T-helper 9 cell (primary cell): ENCODE data around the gene SERINC5.
"Not testable (repeated sequence)": the region's sequence is repeated elsewhere in the genome, so short reads cannot be mapped to it uniquely, and the experiment has no call there.

ENCODE experiments used
- DNase-seq: peaks from one replicate; pipeline ENCODE4 v3.0.0-alpha.2; 2020

Gene SERINC5

GRCh38 chr5:80091792-80092192 lies 164.1 kb downstream of the SERINC5 start:
- DNase-seq = not testable (repeated sequence)

DNA sequence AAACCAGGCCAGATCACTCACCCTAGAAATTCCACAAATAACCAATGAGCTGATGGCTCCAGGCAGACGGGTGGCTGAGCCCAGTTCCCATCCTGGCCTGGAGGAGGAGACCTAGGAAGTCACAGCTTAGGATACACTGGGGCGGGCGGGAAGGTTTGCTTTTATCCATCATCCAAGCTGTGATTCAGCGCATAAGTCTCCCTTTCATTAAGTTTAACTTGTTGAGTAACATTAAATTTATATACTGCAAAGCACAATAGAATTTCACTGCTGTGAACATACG lies 165.0 kb downstream of the SERINC5 start:
- no peak for DNase-seq

- DNase-seq = no peak
Observed at GRCh38 chr5:80083101-80083890, 172.6 kb downstream of the SERINC5 start.

DNA sequence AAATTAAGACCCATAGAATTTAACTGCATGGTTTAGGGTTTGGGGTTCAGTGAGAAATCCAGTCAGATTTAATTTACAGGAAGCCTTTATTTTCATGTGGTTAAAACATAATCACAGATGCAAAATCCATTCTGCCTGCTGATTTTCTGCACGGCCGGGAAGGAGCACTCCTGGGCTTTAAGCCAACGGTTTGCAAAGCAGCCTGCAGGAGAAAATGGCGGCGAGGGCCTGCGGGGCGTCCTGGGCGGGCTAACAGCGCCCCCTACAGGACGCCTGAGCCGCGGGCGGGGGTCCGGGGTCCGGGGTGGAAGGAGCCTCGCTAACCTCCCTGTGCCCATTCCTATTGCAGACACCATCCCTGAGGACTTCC lies 173.1 kb downstream of the SERINC5 start:
- DNase-seq = peak; percentile 15

- DNase-seq = no peak
Observed at GRCh38 chr5:80082281-80082680, 173.6 kb downstream of the SERINC5 start.

- no peak for DNase-seq
Observed at GRCh38 chr5:80078921-80079320, 176.9 kb downstream of the SERINC5 start.

DNA sequence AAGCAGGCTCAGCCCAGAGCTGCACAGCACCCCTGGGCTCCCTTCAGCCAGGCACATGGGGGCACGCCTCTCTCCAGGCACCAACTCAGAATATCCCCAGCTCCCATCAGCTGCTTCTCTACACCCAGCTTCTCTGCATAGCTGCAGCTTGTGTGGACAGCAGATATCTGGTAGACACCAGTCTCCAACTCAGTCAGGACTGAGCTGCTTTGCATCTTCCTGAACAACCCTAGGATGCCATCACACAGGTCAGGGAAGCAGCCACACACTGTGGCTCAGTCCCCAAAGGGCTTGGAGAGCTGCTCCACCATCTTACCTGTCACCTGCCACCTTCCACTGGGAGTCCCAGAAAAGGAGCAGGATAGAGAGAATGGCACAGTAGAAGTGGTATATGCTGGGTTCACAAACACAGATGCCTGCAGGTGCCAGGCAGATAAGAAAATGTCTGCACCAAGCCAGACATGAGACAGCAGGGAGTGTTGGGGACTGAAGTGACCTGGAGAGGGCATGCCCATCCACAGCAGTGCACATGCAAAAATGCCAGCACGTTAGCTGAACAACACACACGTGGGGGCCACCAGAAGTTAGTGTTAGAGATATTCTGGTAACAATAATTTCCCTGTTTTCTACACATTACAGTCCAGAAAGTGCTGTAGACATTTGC lies 178.7 kb downstream of the SERINC5 start:
- DNase-seq = no peak

DNA sequence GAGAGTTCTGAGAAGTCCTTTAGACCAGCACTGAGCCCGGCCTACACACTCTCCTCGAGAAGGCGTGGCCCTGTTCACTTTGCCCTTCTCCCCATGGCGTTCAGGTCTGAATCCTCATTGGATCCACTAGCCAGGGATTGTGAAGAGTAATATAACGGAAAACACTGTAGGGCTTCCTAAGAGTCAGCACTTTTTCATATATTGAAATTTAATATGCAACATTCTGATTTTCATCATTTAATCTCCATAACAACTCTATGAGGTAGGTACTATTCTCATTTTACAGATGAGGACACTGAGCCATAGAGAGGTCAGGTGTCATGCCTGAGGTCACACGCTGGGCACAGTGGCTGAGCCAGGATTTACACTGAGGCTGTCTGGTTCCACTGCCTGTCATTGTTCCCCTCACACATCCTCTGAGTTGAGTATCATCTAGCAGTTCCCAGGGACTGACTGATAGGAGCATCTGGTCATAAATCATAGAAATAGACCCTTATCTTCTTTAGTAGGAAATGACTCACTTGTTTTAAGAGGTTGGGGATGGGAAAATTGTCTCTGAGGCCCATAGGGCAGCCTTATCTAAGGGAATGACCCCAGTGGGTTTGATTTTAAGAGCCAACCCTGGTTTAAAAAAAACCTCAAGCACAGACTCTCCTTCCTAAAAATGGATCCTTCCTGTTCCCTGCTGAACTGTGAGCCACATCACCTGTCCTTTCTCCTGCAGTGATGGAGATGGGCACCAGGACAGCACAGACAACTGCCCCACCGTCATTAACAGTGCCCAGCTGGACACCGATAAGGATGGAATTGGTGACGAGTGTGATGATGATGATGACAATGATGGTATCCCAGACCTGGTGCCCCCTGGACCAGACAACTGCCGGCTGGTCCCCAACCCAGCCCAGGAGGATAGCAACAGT lies 179.5 kb downstream of the SERINC5 start:
- DNase-seq = no peak

- DNase-seq = no peak
Observed at GRCh38 chr5:80072103-80073073, 183.5 kb downstream of the SERINC5 start.

DNA sequence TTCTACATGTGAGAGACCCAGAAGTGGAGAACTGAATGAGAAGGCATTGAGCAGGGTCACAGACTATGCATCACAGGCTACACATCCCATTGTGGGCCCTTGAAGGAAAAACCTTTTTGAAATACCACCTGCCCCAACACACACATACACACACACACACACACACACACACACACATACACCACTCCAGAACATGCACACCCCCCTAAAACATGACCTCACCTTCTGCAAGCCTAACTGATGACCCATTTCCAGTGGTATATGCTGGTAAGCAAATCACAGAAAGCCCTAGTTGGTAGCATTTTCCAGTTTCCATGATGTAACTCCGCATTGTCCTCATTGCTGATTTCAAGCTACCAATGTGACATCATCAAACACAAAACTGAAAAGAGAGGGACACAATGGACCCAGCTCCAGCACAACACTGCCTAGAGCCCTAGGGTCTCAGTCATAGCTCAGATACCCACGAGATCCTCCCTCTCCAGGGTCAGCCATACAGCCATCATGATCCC lies 184.3 kb downstream of the SERINC5 start:
- no peak for DNase-seq

DNA sequence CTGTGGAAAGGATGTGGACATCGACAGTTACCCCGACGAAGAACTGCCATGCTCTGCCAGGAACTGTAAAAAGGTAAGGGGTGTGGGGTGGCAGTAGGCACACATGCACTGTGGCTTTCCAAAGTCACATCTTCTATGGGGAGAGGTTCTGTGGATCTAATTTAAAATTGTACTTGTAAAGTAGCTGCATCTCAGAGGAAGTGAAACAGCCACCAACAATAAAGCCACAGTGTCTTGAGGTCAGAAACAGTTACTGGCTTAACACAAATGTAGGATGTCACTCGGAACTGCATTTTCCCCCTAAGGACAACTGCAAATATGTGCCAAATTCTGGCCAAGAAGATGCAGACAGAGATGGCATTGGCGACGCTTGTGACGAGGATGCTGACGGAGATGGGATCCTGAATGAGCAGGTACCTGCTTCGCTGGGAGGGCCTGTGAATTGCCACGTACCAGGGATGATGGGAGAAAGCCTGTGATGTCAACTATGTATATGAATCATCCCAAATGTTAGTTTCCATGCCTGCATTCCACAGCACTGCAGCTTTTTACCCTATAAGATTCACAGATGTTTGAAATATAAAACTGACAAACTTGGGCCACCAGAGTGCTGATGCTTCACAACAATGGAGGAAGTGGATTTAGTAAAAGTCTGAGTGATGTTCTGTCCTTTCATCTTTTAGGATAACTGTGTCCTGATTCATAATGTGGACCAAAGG lies 185.4 kb downstream of the SERINC5 start:
- DNase-seq = no peak

GRCh38 chr5:80069918-80070318 lies 185.9 kb downstream of the SERINC5 start:
- DNase-seq = no peak

DNA sequence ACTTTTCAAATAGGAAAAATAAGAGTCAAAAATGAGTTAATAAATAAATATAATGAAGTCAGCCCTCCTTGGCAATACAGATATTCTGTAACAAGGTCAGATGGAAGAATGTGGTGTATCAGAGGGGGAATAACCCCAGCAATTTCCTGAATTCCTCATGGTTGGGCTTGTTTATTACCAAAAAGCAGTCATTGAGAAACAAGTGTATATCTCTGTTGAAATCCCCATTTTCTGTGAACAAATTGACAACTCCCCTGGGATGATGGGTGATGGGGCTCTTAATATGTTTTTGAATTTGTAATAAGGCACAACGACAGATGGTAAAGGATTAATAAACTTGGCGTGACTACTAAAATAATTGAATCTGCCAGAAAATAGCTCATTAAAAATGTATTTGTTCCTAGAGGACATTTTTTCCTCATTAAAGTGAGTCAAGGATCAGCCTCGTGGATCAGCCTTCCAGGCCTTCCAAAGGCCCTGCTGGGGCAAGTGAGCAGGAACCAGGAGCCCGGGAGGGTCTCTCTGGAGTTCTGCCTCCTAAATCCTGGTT lies 186.5 kb downstream of the SERINC5 start:
- no peak for DNase-seq

GRCh38 chr5:80068775-80069174 lies 187.1 kb downstream of the SERINC5 start:
- DNase-seq = no peak

GRCh38 chr5:80068246-80068636 lies 187.6 kb downstream of the SERINC5 start:
- no peak for DNase-seq

GRCh38 chr5:80067531-80068245 lies 188.2 kb downstream of the SERINC5 start:
- DNase-seq = no peak

- DNase-seq = no peak
Observed at GRCh38 chr5:80067016-80067415, 188.8 kb downstream of the SERINC5 start.

- no peak for DNase-seq
Observed at GRCh38 chr5:80064124-80064523, 191.7 kb downstream of the SERINC5 start.
